ENCODE data around the gene SLC8A1.

Gene SLC8A1

GRCh38 chr2:40108851-40109250, 343.0 kb downstream of the SLC8A1 start:
- TF ChIP-seq CTCF (IDR thresholded peaks at IDR 0.05), result no peak
- Histone ChIP-seq H3K36me3 (no peaks in the 10 kb centered on the region), H3K27me3 (no peaks in the 10 kb centered on the region), H3K9me3 (no peaks in the 10 kb centered on the region), H3K4me3 (ENCODE audit: low read depth in 1 of 2, low read length in 1 of 2) (no peak overlapping the region), H3K27ac (no peak overlapping the region), H3K4me1 (ENCODE audit: control insufficient read depth in 1 of 2, insufficient read depth in 1 of 2, low read depth in 1 of 2, low read length in 1 of 2) (no peaks in the 10 kb centered on the region)

GRCh38 chr2:40106061-40106460, 345.8 kb downstream of the SLC8A1 start:
- no peak for TF ChIP-seq CTCF (IDR thresholded peaks at IDR 0.05)
- Histone ChIP-seq H3K27me3 (no peaks in the 10 kb centered on the region), H3K4me3 (ENCODE audit: low read depth in 1 of 2, low read length in 1 of 2) (no peak overlapping the region), H3K9me3 (no peaks in the 10 kb centered on the region), H3K4me1 (ENCODE audit: control insufficient read depth in 1 of 2, insufficient read depth in 1 of 2, low read depth in 1 of 2, low read length in 1 of 2) (no peaks in the 10 kb centered on the region), H3K27ac (no peak overlapping the region), H3K36me3 (no peaks in the 10 kb centered on the region)

GRCh38 chr2:40105593-40105992, 346.3 kb downstream of the SLC8A1 start:
- no peaks in the 10 kb centered on the region for H3K4me1 ChIP-seq (ENCODE audit: control insufficient read depth in 1 of 2, insufficient read depth in 1 of 2, low read depth in 1 of 2, low read length in 1 of 2)
- H3K9me3 ChIP-seq, result no peaks in the 10 kb centered on the region
- H3K4me3 ChIP-seq (ENCODE audit: low read depth in 1 of 2, low read length in 1 of 2), result no peak overlapping the region
- no peak for TF ChIP-seq CTCF (IDR thresholded peaks at IDR 0.05)
- H3K27ac ChIP-seq, result no peak overlapping the region
- H3K36me3 ChIP-seq, result no peaks in the 10 kb centered on the region
- no peaks in the 10 kb centered on the region for H3K27me3 ChIP-seq

- no peak for TF ChIP-seq CTCF (IDR thresholded peaks at IDR 0.05)
- Histone ChIP-seq H3K9me3 (no peaks in the 10 kb centered on the region), H3K4me1 (ENCODE audit: control insufficient read depth in 1 of 2, insufficient read depth in 1 of 2, low read depth in 1 of 2, low read length in 1 of 2) (no peaks in the 10 kb centered on the region), H3K4me3 (ENCODE audit: low read depth in 1 of 2, low read length in 1 of 2) (no peak overlapping the region), H3K27ac (no peak overlapping the region), H3K27me3 (no peaks in the 10 kb centered on the region), H3K36me3 (no peaks in the 10 kb centered on the region)
Observed at GRCh38 chr2:40103590-40103989, 348.3 kb downstream of the SLC8A1 start.

- no peak overlapping the region for H3K4me3 ChIP-seq (ENCODE audit: low read depth in 1 of 2, low read length in 1 of 2)
- H3K36me3 ChIP-seq, result no peaks in the 10 kb centered on the region
- H3K9me3 ChIP-seq, result no peaks in the 10 kb centered on the region
- TF ChIP-seq CTCF (IDR thresholded peaks at IDR 0.05), result no peak
- H3K4me1 ChIP-seq (ENCODE audit: control insufficient read depth in 1 of 2, insufficient read depth in 1 of 2, low read depth in 1 of 2, low read length in 1 of 2), result no peaks in the 10 kb centered on the region
- H3K27ac ChIP-seq, result no peak overlapping the region
- H3K27me3 ChIP-seq, result no peaks in the 10 kb centered on the region
Observed at GRCh38 chr2:40103163-40103562, 348.7 kb downstream of the SLC8A1 start.

- Histone ChIP-seq H3K36me3 (no peaks in the 10 kb centered on the region), H3K27me3 (no peaks in the 10 kb centered on the region), H3K9me3 (no peaks in the 10 kb centered on the region), H3K4me3 (ENCODE audit: low read depth in 1 of 2, low read length in 1 of 2) (no peak overlapping the region), H3K4me1 (ENCODE audit: control insufficient read depth in 1 of 2, insufficient read depth in 1 of 2, low read depth in 1 of 2, low read length in 1 of 2) (no peaks in the 10 kb centered on the region), H3K27ac (no peak overlapping the region)
- no peak for TF ChIP-seq CTCF (IDR thresholded peaks at IDR 0.05)
Observed at GRCh38 chr2:40102447-40102846, 349.4 kb downstream of the SLC8A1 start.
